GM23338 (cell line): Measurements from ENCODE around the gene PVALB. TPM values are rescaled to one million over a fixed set of nuclear protein-coding genes. Genes with fewer than 3 reads are reported as not detected.

Experiments
- ATAC-seq: fragments of 200-7000 bp; cut with Tn5 transposase; 3 replicates; pipeline ENCODE4 v1.9.1; 2020
- DNase-seq: peaks from one replicate; pipeline ENCODE4 v3.0.0-alpha.2; 2015; ENCODE audit warnings: low spot score
- H2AFZ ChIP-seq: fragments of 200-600 bp; sonication (generic); 2 replicates; pipeline ENCODE4 v1.8.0; 2016; ENCODE audit warnings: antibody characterized with exemption, mild to moderate bottlenecking, moderate library complexity
- H3F3A ChIP-seq: fragments of 200-600 bp; sonication (generic); replicated peaks from 2 replicates; pipeline ENCODE4 v1.8.0; 2017; ENCODE audit warnings: antibody characterized with exemption, mixed run types, low read depth
- H3K27ac ChIP-seq: fragments of 200-600 bp; sonication (generic); 2 replicates; pipeline ENCODE4 v1.6.1; 2016; ENCODE audit warnings: low read depth
- H3K27me3 ChIP-seq: fragments of 200-600 bp; sonication (generic); 2 replicates; pipeline ENCODE4 v1.8.0; 2016; ENCODE audit warnings: mild to moderate bottlenecking, mixed run types, moderate library complexity; ENCODE audit not compliant: insufficient read depth
- H3K36me3 ChIP-seq: fragments of 200-600 bp; sonication (generic); 2 replicates; pipeline ENCODE4 v1.8.0; 2016; ENCODE audit warnings: mild to moderate bottlenecking; ENCODE audit not compliant: insufficient read depth
- H3K4me1 ChIP-seq: fragments of 200-600 bp; sonication (generic); 2 replicates; pipeline ENCODE4 v1.8.0; 2016; ENCODE audit warnings: mild to moderate bottlenecking, moderate library complexity; ENCODE audit not compliant: insufficient read depth
- H3K4me2 ChIP-seq: fragments of 200-600 bp; sonication (generic); 2 replicates; pipeline ENCODE4 v1.7.1; 2017; ENCODE audit warnings: mixed run types
- H3K4me3 ChIP-seq: fragments of 200-600 bp; sonication (generic); 2 replicates; pipeline ENCODE4 v1.6.1; 2016; ENCODE audit warnings: mixed run types
- H3K79me2 ChIP-seq: fragments of 200-600 bp; sonication (generic); replicated peaks from 2 replicates; pipeline ENCODE4 v1.8.0; 2017; ENCODE audit warnings: mild to moderate bottlenecking; ENCODE audit not compliant: insufficient read depth
- H3K9me2 ChIP-seq: fragments of 200-600 bp; sonication (generic); 2 replicates; pipeline ENCODE4 v1.8.0; 2017; ENCODE audit not compliant: insufficient read depth
- H4K20me1 ChIP-seq: fragments of 200-600 bp; sonication (generic); replicated peaks from 2 replicates; pipeline ENCODE4 v1.8.0; 2017; ENCODE audit warnings: mild to moderate bottlenecking; ENCODE audit not compliant: insufficient read depth
- H3K27ac Mint-ChIP-seq: 2 replicates; pipeline ENCODE4 v1.8.0; 2020; ENCODE audit warnings: inconsistent platforms, mild to moderate bottlenecking, moderate library complexity, mixed read lengths
- H3K27me3 Mint-ChIP-seq: 3 replicates; pipeline ENCODE4 v1.8.0; 2022; ENCODE audit warnings: low read depth, mild to moderate bottlenecking, moderate library complexity, mixed read lengths, inconsistent platforms; ENCODE audit not compliant: insufficient read depth, poor library complexity
- H3K36me3 Mint-ChIP-seq: 3 replicates; pipeline ENCODE4 v1.8.0; 2021; ENCODE audit warnings: low read depth, mild to moderate bottlenecking, inconsistent platforms, moderate library complexity, mixed read lengths
- H3K4me1 Mint-ChIP-seq: 3 replicates; pipeline ENCODE4 v1.8.0; 2020; ENCODE audit warnings: mild to moderate bottlenecking, inconsistent platforms, mixed read lengths
- H3K4me3 Mint-ChIP-seq: 3 replicates; pipeline ENCODE4 v1.8.0; 2021; ENCODE audit warnings: moderate library complexity, mild to moderate bottlenecking, inconsistent platforms, mixed read lengths
- H3K9me3 Mint-ChIP-seq: 3 replicates; pipeline ENCODE4 v1.8.0; 2020; ENCODE audit warnings: moderate library complexity, mild to moderate bottlenecking, inconsistent platforms, mixed read lengths
- CREB1 ChIP-seq: fragments of 250-450 bp; sonication (Bioruptor Pico); IDR thresholded peaks from 2 replicates; pipeline ENCODE4 v1.5.0; 2020; ENCODE audit warnings: low read depth, mild to moderate bottlenecking, moderate library complexity
- CTCF ChIP-seq, 2 experiments: fragments of 200-600 bp in 1 of 2; sonication (generic) in 1 of 2; conservative IDR thresholded peaks; 2 replicates each; pipeline versions ENCODE4 v1.5.1 to v1.6.1; 2016 to 2017; ENCODE audit warnings: antibody characterized with exemption in 2 of 2, low read depth in 2 of 2, mild to moderate bottlenecking in 2 of 2, moderate library complexity in 1 of 2
- JUNB ChIP-seq: IDR thresholded peaks from one replicate; pipeline ENCODE4 v1.6.1; 2016; ENCODE audit warnings: antibody characterized with exemption; ENCODE audit not compliant: unreplicated experiment
- REST ChIP-seq: IDR thresholded peaks from one replicate; pipeline ENCODE4 v1.6.1; 2018; ENCODE audit warnings: antibody characterized with exemption; ENCODE audit not compliant: unreplicated experiment
- ZNF114 ChIP-seq: fragments of 250-450 bp; sonication (Bioruptor Pico); IDR thresholded peaks from 2 replicates; pipeline ENCODE4 v1.5.0; 2020; ENCODE audit warnings: mild to moderate bottlenecking, moderate library complexity
- ZNF331 ChIP-seq: fragments of 250-450 bp; sonication (Bioruptor Pico); IDR thresholded peaks from 2 replicates; pipeline ENCODE4 v1.5.0; 2020; ENCODE audit warnings: low read depth, mild to moderate bottlenecking, moderate library complexity
- ZNF462 ChIP-seq: fragments of 250-450 bp; sonication (Bioruptor Pico); IDR thresholded peaks from 2 replicates; pipeline ENCODE4 v1.5.0; 2020; ENCODE audit warnings: mild to moderate bottlenecking, moderate library complexity
- polyA plus RNA-seq: library from polyadenylated mRNA; unstranded; fragments of >200 nt; fragmentation: Nextera tagmentation; extraction: Ambion mirVana; gene quantifications from 2 replicates; pipeline ENCODE4 v1.2.1, GENCODE V29; 2016
- total RNA-seq: library from RNA; depleted of rRNA; stranded (reverse); fragments of >200 nt; shearing (Covaris generic); gene quantifications from 2 replicates; pipeline ENCODE4 v1.2.3, GENCODE V29; 2014
- TF ChIP-seq, protein P1 (sequence below): IDR thresholded peaks from 2 replicates; pipeline ENCODE4 v1.6.1; 2016; ENCODE audit warnings: antibody characterized with exemption

Gene PVALB
- total and polyA plus RNA-seq, 2 experiments from 2014 or later: 7.9 TPM; not detected in 1

DNA sequence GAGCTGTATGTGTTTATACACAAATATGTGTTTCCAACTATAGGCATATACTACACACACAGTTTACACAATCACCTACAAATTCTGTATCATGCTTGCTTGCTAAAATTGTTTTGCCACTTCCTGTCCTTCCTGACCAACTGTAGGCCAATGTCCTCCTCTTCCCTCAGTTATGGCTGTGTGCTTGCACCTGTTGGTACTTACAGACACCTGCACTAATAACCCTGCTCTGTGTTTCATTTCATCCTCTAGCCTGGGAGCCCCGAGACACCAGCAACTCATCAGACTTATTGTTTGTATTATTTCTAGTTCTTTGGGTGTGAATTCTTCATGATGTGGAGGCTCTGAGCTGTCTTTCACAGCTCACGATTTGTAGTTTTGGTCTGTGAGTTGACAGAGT is 42.1 kb upstream of the PVALB start (continued):
- TF ChIP-seq ZNF462 (CRISPR knock-in tag) (no peak), ZNF114 (CRISPR knock-in tag) (no peak)

- Mint-ChIP-seq H3K4me1 (peaks cover 5% of the 10 kb centered on the region; the same call in 2 of the 3 replicates), H3K4me3 (no peak overlapping the region), H3K27ac (no peak overlapping the region), H3K27me3 (peaks cover 24% of the 10 kb centered on the region), H3K9me3 (peaks cover 4% of the 10 kb centered on the region; the same call in 2 of the 3 replicates), H3K36me3 (no peaks in the 10 kb centered on the region)
- Histone ChIP-seq H3K27me3 (peaks cover 17% of the 10 kb centered on the region), H3K4me1 (no peaks in the 10 kb centered on the region), H3K4me2 (no peak overlapping the region), H3K27ac (no peak overlapping the region), H3K79me2 (no peaks in the 10 kb centered on the region), H3K36me3 (no peaks in the 10 kb centered on the region), H3K4me3 (no peak overlapping the region), H3K9me2 (peaks cover 2% of the 10 kb centered on the region; the same call in 1 of the 2 replicates), H3F3A (0 out of 2 replicates have a peak, but pooled peaks cover 6% of the 10 kb centered on the region), H4K20me1 (no peaks in the 10 kb centered on the region), H2AFZ (no peak overlapping the region)
- DNase-seq (no peak), ATAC-seq (no peak)
- TF ChIP-seq CTCF (conservative IDR thresholded peaks at IDR 0.05; ENCODE audit: low read depth in 2 of 2) (no peak), ZNF114 (CRISPR knock-in tag) (no peak), ZNF331 (CRISPR knock-in tag) (no peak), REST (no peak), JUNB (no peak), CREB1 (no peak)
- TF ChIP-seq, protein P1, sequence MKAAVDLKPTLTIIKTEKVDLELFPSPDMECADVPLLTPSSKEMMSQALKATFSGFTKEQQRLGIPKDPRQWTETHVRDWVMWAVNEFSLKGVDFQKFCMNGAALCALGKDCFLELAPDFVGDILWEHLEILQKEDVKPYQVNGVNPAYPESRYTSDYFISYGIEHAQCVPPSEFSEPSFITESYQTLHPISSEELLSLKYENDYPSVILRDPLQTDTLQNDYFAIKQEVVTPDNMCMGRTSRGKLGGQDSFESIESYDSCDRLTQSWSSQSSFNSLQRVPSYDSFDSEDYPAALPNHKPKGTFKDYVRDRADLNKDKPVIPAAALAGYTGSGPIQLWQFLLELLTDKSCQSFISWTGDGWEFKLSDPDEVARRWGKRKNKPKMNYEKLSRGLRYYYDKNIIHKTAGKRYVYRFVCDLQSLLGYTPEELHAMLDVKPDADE: no peak
Measured at GRCh38 chr22:36858156-36858555, 41.3 kb upstream of the PVALB start.
